Renal pelvis (tissue), 12 donors: Measurements from ENCODE around the gene SLC51B. TPM values are rescaled to one million over a fixed set of nuclear protein-coding genes. Genes with fewer than 3 reads are reported as not detected.
A peak's percentile ranks its signal among the peaks of the same experiment; 100 is the strongest.
"Not testable (repeated sequence)": the region's sequence is repeated elsewhere in the genome, so short reads cannot be mapped to it uniquely, and the experiment has no call there.

Experiments used
- DNase-seq: peaks from one replicate; pipeline ENCODE4 v3.0.0-alpha.2; 2013
- long read RNA-seq, 16 experiments: transcript quantifications; one replicate each; lab custom pipeline, GENCODE V29; 2026
- polyA plus RNA-seq, 3 donors: library from polyadenylated mRNA; unstranded; fragments of 120-200 nt; gene quantifications; one replicate each; pipeline ENCODE4 v1.2.1, GENCODE V29; 2013; ENCODE audit not compliant: insufficient read length in 3 of 3

The SLC51B gene
- 10 to 100 TPM; 10.5 to 14.1 (median 13.3) TPM for polyA plus RNA-seq
- long read RNA-seq, donor 1, partial matches to known transcripts: 0 of 3 reads
- long read RNA-seq, donor 1, other reads (novel, unspliced or antisense): 0 of 3 reads
- long read RNA-seq, donor 2, transcript SLC51B-201 (4 exons, 940 nt): major isoform, 6 of 11 reads
- long read RNA-seq, donor 2, partial matches to known transcripts: 5 of 11 reads
- long read RNA-seq, donor 2, other reads (novel, unspliced or antisense): 0 of 11 reads
- long read RNA-seq, donor 3, partial matches to known transcripts: 0 of 3 reads
- long read RNA-seq, donor 3, other reads (novel, unspliced or antisense): 0 of 3 reads
- long read RNA-seq, donor 4, transcript SLC51B-201 (4 exons, 940 nt): major isoform, 6 of 6 reads
- long read RNA-seq, donor 4, partial matches to known transcripts: 0 of 6 reads
- long read RNA-seq, donor 4, other reads (novel, unspliced or antisense): 0 of 6 reads
- long read RNA-seq, donor 5, partial matches to known transcripts: 0 of 3 reads
- long read RNA-seq, donor 5, other reads (novel, unspliced or antisense): 0 of 3 reads
- long read RNA-seq, donor 6, partial matches to known transcripts: 0 of 2 reads
- long read RNA-seq, donor 6, other reads (novel, unspliced or antisense): 0 of 2 reads
- long read RNA-seq, donor 7, transcript SLC51B-201 (4 exons, 940 nt): major isoform, 5 of 19 reads
- long read RNA-seq, donor 7, partial matches to known transcripts: 14 of 19 reads
- long read RNA-seq, donor 7, other reads (novel, unspliced or antisense): 0 of 19 reads
- long read RNA-seq, donor 8: 0 reads
- long read RNA-seq, donor 9, transcript SLC51B-201 (4 exons, 940 nt): major isoform, 5 of 5 reads
- long read RNA-seq, donor 9, partial matches to known transcripts: 0 of 5 reads
- long read RNA-seq, donor 9, other reads (novel, unspliced or antisense): 0 of 5 reads
- long read RNA-seq, donor 10, transcript SLC51B-201 (4 exons, 940 nt): major isoform, 7 of 7 reads
- long read RNA-seq, donor 10, partial matches to known transcripts: 0 of 7 reads
- long read RNA-seq, donor 10, other reads (novel, unspliced or antisense): 0 of 7 reads
- long read RNA-seq, donor 11, partial matches to known transcripts: 0 of 2 reads
- long read RNA-seq, donor 11, other reads (novel, unspliced or antisense): 0 of 2 reads
- long read RNA-seq, donor 12, transcript SLC51B-201 (4 exons, 940 nt): major isoform, 9 of 32 reads
- long read RNA-seq, donor 12, partial matches to known transcripts: 16 of 32 reads
- long read RNA-seq, donor 12, other reads (novel, unspliced or antisense): 7 of 32 reads
- long read RNA-seq, donor 13, partial matches to known transcripts: 0 of 22 reads
- long read RNA-seq, donor 13, other reads (novel, unspliced or antisense): 19 of 22 reads
- long read RNA-seq, donor 14: 0 reads
- long read RNA-seq, donor 15: 0 reads
- long read RNA-seq, donor 16, transcript SLC51B-201 (4 exons, 940 nt): major isoform, 9 of 26 reads
- long read RNA-seq, donor 16, partial matches to known transcripts: 17 of 26 reads
- long read RNA-seq, donor 16, other reads (novel, unspliced or antisense): 0 of 26 reads

GRCh38 chr15:65044724-65045481, at the start of gene SLC51B:
TSS of gene SLC51B (plus strand) at chr15:65045387. CDS start at chr15:65050005, 4,618 bp downstream.
- DNase-seq: peak; percentile 62

- DNase-seq: no peak
Measured at GRCh38 chr15:64997066-64997465, 48.1 kb upstream of the SLC51B start.

- DNase-seq: no peak
Measured at GRCh38 chr15:64997745-64998375, 47.3 kb upstream of the SLC51B start.

- DNase-seq: no peak
Measured at GRCh38 chr15:65004993-65005392, 40.2 kb upstream of the SLC51B start.

- DNase-seq: no peak
Measured at GRCh38 chr15:65006876-65007275, 38.3 kb upstream of the SLC51B start.

- DNase-seq: no peak
Measured at GRCh38 chr15:65008983-65009382, 36.2 kb upstream of the SLC51B start.

- DNase-seq: not testable (repeated sequence)
Measured at GRCh38 chr15:65011198-65011597, 34.0 kb upstream of the SLC51B start.

GRCh38 chr15:65020419-65020818, 24.8 kb upstream of the SLC51B start:
- DNase-seq: no peak

GRCh38 chr15:65021488-65021887, 23.7 kb upstream of the SLC51B start:
- DNase-seq: no peak

- DNase-seq: no peak
Measured at GRCh38 chr15:65026756-65027155, 18.4 kb upstream of the SLC51B start.

- DNase-seq: no peak
Measured at GRCh38 chr15:65027593-65027992, 17.6 kb upstream of the SLC51B start.

- no peak for DNase-seq
Measured at GRCh38 chr15:65028338-65028737, 16.8 kb upstream of the SLC51B start.

GRCh38 chr15:65028921-65029735, 16.1 kb upstream of the SLC51B start, which contains the start of gene MTFMT:
TSS of gene MTFMT (minus strand) at chr15:65029639. CDS start at chr15:65029613, 26 bp downstream.
- peak; percentile 87 for DNase-seq

- DNase-seq: no peak
Measured at GRCh38 chr15:65029736-65030208, 15.4 kb upstream of the SLC51B start.

GRCh38 chr15:65032801-65033537, 12.2 kb upstream of the SLC51B start:
- peak; percentile 76 for DNase-seq

GRCh38 chr15:65033659-65034269, 11.4 kb upstream of the SLC51B start:
- no peak for DNase-seq

GRCh38 chr15:65034719-65035118, 10.5 kb upstream of the SLC51B start:
- no peak for DNase-seq

GRCh38 chr15:65037309-65037708, 7.9 kb upstream of the SLC51B start:
- no peak for DNase-seq
